Measurements from ENCODE around the gene FAM234B.

- TF ChIP-seq CTCF (IDR thresholded peaks at IDR 0.05) = no peak
- TF ChIP-seq POLR2A (IDR thresholded peaks at IDR 0.05; ENCODE audit: low read depth) = no peak
- TF ChIP-seq POLR2AphosphoS5 (IDR thresholded peaks at IDR 0.05) = peak; percentile 70 to 77
- peak; percentile 78 for TF ChIP-seq EP300 (IDR thresholded peaks at IDR 0.05)
Observed at GRCh38 chr12:13100882-13101769, 56.9 kb downstream of the FAM234B start.

Data from esophagus muscularis mucosa (tissue), 4 donors.